ENCODE data around the gene MT1G. TPM values are rescaled to one million over a fixed set of nuclear protein-coding genes. Genes with fewer than 3 reads are reported as not detected.

MT1G gene
- polyA plus RNA-seq, 2 of the 4 experiments (the other 2 are of a cell fraction), result not detected

DNA sequence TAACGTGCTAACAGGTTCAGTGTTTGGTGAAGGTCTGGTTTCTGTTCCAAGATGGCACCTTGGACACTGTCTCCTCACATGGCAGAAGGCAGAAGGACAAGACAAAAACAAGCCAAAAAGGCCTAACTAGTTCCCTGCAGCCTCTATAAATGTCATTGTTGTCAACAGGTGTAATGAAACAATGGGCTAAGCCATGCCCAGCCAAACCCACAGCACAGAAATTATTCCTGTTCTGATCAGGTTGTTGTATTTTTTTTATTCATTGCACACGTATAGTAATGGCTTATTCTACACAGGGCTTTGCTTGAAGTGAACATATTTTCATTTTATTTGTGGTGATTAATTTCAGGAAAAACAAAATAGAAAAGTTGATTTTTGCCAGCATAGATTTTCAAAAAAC is 45.9 kb upstream of the MT1G start:
- DNase-seq (ENCODE audit: low read depth in 1 of 2, low spot score in 1 of 2), result no peak
- WGBS (ENCODE audit: missing lambda C conversion rate), result 89% methylated on average over 2 of the region's 2 CpGs

DNA sequence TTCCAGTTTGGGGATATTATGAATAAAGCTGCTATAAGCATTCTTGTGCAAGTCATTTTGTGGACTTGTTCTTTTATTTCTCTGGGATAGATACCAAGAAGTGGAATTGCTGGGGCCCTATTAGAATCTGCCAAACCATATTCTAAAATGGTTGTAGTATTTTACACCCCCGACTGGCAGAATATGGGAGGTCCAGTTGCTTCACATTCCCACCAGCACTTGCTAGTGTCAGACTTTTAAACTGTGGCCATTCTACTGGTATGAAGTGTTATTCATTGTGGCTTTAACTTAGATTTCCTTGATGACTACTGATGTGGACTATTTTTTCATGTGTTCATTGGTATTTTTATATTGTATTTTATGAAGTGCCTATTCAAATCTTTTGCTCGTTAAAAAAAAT is 44.0 kb upstream of the MT1G start:
- FAIRE-seq (no peak), DNase-seq (ENCODE audit: low read depth in 1 of 2, low spot score in 1 of 2) (no peak), ATAC-seq (no peak)
- Histone ChIP-seq H3K4me3 (no peak overlapping the region), H3K4me2 (no peak overlapping the region), H3K27ac (no peak overlapping the region), H3K9me3 (no peaks in the 10 kb centered on the region), H3K4me1 (no peaks in the 10 kb centered on the region)
- no peak for TF ChIP-seq FOSL2 (IDR thresholded peaks at IDR 0.05)
- TF ChIP-seq FOSL2 (CRISPR knock-in tag; IDR thresholded peaks at IDR 0.05), result no peak
- TF ChIP-seq TP53 (CRISPR knock-in tag; IDR thresholded peaks at IDR 0.05), result no peak
- TF ChIP-seq, protein P1, sequence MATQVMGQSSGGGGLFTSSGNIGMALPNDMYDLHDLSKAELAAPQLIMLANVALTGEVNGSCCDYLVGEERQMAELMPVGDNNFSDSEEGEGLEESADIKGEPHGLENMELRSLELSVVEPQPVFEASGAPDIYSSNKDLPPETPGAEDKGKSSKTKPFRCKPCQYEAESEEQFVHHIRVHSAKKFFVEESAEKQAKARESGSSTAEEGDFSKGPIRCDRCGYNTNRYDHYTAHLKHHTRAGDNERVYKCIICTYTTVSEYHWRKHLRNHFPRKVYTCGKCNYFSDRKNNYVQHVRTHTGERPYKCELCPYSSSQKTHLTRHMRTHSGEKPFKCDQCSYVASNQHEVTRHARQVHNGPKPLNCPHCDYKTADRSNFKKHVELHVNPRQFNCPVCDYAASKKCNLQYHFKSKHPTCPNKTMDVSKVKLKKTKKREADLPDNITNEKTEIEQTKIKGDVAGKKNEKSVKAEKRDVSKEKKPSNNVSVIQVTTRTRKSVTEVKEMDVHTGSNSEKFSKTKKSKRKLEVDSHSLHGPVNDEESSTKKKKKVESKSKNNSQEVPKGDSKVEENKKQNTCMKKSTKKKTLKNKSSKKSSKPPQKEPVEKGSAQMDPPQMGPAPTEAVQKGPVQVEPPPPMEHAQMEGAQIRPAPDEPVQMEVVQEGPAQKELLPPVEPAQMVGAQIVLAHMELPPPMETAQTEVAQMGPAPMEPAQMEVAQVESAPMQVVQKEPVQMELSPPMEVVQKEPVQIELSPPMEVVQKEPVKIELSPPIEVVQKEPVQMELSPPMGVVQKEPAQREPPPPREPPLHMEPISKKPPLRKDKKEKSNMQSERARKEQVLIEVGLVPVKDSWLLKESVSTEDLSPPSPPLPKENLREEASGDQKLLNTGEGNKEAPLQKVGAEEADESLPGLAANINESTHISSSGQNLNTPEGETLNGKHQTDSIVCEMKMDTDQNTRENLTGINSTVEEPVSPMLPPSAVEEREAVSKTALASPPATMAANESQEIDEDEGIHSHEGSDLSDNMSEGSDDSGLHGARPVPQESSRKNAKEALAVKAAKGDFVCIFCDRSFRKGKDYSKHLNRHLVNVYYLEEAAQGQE (IDR thresholded peaks at IDR 0.05), result no peak
- TF ChIP-seq NFE2L2 (conservative IDR thresholded peaks at IDR 0.05; ENCODE audit: low read length), result no peak
- TF ChIP-seq, protein P2, sequence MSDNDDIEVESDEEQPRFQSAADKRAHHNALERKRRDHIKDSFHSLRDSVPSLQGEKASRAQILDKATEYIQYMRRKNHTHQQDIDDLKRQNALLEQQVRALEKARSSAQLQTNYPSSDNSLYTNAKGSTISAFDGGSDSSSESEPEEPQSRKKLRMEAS (IDR thresholded peaks at IDR 0.05), result no peak
- no peak for TF ChIP-seq JUNB (IDR thresholded peaks at IDR 0.05)
- no peak for TF ChIP-seq TFCP2L1 (CRISPR knock-in tag; IDR thresholded peaks at IDR 0.05)
- TF ChIP-seq JUN (IDR thresholded peaks at IDR 0.05), result no peak
- TF ChIP-seq HOXB5 (CRISPR knock-in tag; IDR thresholded peaks at IDR 0.05), result no peak
- no peak for TF ChIP-seq CBX8 (IDR thresholded peaks at IDR 0.05)
- TF ChIP-seq HEYL (CRISPR knock-in tag; IDR thresholded peaks at IDR 0.05), result no peak
- no peak for TF ChIP-seq RNF2 (IDR thresholded peaks at IDR 0.05; ENCODE audit: borderline replicate concordance, low read depth)
- TF ChIP-seq EP300 (IDR thresholded peaks at IDR 0.05), result no peak
- no peak for TF ChIP-seq CEBPB (IDR thresholded peaks at IDR 0.05)
- TF ChIP-seq, protein P3, sequence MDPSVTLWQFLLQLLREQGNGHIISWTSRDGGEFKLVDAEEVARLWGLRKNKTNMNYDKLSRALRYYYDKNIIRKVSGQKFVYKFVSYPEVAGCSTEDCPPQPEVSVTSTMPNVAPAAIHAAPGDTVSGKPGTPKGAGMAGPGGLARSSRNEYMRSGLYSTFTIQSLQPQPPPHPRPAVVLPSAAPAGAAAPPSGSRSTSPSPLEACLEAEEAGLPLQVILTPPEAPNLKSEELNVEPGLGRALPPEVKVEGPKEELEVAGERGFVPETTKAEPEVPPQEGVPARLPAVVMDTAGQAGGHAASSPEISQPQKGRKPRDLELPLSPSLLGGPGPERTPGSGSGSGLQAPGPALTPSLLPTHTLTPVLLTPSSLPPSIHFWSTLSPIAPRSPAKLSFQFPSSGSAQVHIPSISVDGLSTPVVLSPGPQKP (IDR thresholded peaks at IDR 0.05; ENCODE audit: low read depth, low read length), result no peak
- TF ChIP-seq FOXS1 (CRISPR knock-in tag; IDR thresholded peaks at IDR 0.05), result no peak
- no peak for TF ChIP-seq MAFK (IDR thresholded peaks at IDR 0.05; ENCODE audit: partially characterized antibody)
- TF ChIP-seq HOXB13 (CRISPR knock-in tag; IDR thresholded peaks at IDR 0.05; ENCODE audit: low read depth), result no peak
- no peak for TF ChIP-seq RFX5 (IDR thresholded peaks at IDR 0.05)
- ChIA-PET POLR2A (no interaction called here), CTCF (interaction anchor here (3.9 kb wide), 1 partner anchor 10 kb away, joined by 21 read pairs; no protein-coding TSS in a partner anchor)
- WGBS (ENCODE audit: missing lambda C conversion rate), result 35% methylated on average over 2 of the region's 2 CpGs

More for the DNA sequence above, 45.9 kb upstream of the MT1G start:
- FAIRE-seq (no peak), ATAC-seq (no peak)
- Histone ChIP-seq H3K4me3 (no peak overlapping the region), H3K4me1 (no peaks in the 10 kb centered on the region), H3K9me3 (no peaks in the 10 kb centered on the region), H3K4me2 (no peak overlapping the region), H3K27ac (no peak overlapping the region)
- POLR2A ChIA-PET, result no interaction called here
- TF ChIP-seq ESRRA (IDR thresholded peaks at IDR 0.05; ENCODE audit: borderline replicate concordance, low read length) (no peak), CBX8 (IDR thresholded peaks at IDR 0.05) (no peak), EHMT2 (IDR thresholded peaks at IDR 0.05; ENCODE audit: low read depth) (no peak), FOSB (CRISPR knock-in tag; IDR thresholded peaks at IDR 0.05) (no peak), FOXS1 (CRISPR knock-in tag; IDR thresholded peaks at IDR 0.05) (no peak), JUNB (IDR thresholded peaks at IDR 0.05) (no peak), HOXA7 (CRISPR knock-in tag; IDR thresholded peaks at IDR 0.05) (no peak), ZFP36 (IDR thresholded peaks at IDR 0.05; ENCODE audit: borderline replicate concordance, partially characterized antibody) (no peak), FOSL2 (IDR thresholded peaks at IDR 0.05) (no peak), FOSL2 (CRISPR knock-in tag; IDR thresholded peaks at IDR 0.05) (no peak)
- CTCF ChIA-PET, result interaction anchor here (0.7 to 3.9 kb wide), 4 partner anchors 10 to 137 kb away, joined by 3 to 21 read pairs (median 8); no protein-coding TSS in a partner anchor

All from A549 (cell line).